Fibroblast of villous mesenchyme (primary cell): ENCODE results near the gene SFXN5. TPM values are rescaled to one million over a fixed set of nuclear protein-coding genes. Genes with fewer than 3 reads are reported as not detected.
A peak's percentile ranks its signal among the peaks of the same experiment; 100 is the strongest.

ENCODE experiments used
- DNase-seq: peaks from one replicate; pipeline ENCODE4 v3.0.0-alpha.2; 2010; ENCODE audit warnings: low read depth
- H3K4me3 ChIP-seq: 2 replicates; pipeline ENCODE4 v1.5.1; 2011; ENCODE audit warnings: low read depth, mild to moderate bottlenecking, low read length
- total RNA-seq: library from RNA; depleted of rRNA; stranded (reverse); fragments of >200 nt; gene quantifications from 2 replicates; pipeline ENCODE4 v1.2.3, GENCODE V29; 2012
- TF ChIP-seq, protein P1 (sequence below): IDR thresholded peaks from 2 replicates; pipeline ENCODE4 v1.5.1; 2012; ENCODE audit warnings: low read depth, mild to moderate bottlenecking, low read length; ENCODE audit not compliant: insufficient read depth

Gene SFXN5
- total RNA-seq, 1 donor = 12.1 TPM

DNA sequence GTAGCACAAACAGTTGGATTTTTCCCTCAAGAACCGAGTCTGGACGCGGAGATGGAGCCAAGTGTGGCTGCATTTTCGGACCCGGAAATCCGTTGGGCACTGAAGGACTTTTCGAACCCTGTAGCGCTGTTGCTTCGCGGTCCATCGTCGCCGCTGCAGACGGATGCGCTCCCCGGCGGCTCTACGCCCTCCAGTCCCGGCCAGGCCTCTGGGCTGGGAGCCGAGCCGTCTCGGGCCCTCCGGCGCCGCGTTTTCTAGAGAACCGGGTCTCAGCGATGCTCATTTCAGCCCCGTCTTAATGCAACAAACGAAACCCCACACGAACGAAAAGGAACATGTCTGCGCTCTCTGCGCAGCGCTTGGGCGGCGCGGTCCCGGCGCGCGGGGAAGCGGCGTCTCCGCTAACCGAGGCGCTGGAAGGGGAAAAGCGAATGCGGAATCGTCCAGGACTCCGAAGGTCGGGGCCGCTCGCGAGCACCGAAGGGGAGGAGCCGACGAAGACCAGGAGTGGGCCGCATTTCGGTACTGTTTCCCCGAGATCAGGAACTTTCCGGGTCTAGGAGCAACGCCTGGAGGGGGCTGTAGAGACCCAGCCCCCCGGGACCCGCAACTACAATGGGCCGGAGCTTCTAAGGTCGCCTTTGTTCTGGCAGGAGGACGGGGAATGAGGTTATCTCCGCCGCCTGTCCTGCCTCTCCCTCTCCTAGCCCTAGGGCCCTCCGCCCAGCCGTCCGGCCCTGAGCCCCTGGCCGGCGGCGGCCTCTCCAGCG is 151.0 kb downstream of the SFXN5 start:
- peak; percentile 22 for DNase-seq
- TF ChIP-seq, protein P1, sequence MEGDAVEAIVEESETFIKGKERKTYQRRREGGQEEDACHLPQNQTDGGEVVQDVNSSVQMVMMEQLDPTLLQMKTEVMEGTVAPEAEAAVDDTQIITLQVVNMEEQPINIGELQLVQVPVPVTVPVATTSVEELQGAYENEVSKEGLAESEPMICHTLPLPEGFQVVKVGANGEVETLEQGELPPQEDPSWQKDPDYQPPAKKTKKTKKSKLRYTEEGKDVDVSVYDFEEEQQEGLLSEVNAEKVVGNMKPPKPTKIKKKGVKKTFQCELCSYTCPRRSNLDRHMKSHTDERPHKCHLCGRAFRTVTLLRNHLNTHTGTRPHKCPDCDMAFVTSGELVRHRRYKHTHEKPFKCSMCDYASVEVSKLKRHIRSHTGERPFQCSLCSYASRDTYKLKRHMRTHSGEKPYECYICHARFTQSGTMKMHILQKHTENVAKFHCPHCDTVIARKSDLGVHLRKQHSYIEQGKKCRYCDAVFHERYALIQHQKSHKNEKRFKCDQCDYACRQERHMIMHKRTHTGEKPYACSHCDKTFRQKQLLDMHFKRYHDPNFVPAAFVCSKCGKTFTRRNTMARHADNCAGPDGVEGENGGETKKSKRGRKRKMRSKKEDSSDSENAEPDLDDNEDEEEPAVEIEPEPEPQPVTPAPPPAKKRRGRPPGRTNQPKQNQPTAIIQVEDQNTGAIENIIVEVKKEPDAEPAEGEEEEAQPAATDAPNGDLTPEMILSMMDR = no peak
- H3K4me3 ChIP-seq = peak overlapping the region; percentile 9

DNA sequence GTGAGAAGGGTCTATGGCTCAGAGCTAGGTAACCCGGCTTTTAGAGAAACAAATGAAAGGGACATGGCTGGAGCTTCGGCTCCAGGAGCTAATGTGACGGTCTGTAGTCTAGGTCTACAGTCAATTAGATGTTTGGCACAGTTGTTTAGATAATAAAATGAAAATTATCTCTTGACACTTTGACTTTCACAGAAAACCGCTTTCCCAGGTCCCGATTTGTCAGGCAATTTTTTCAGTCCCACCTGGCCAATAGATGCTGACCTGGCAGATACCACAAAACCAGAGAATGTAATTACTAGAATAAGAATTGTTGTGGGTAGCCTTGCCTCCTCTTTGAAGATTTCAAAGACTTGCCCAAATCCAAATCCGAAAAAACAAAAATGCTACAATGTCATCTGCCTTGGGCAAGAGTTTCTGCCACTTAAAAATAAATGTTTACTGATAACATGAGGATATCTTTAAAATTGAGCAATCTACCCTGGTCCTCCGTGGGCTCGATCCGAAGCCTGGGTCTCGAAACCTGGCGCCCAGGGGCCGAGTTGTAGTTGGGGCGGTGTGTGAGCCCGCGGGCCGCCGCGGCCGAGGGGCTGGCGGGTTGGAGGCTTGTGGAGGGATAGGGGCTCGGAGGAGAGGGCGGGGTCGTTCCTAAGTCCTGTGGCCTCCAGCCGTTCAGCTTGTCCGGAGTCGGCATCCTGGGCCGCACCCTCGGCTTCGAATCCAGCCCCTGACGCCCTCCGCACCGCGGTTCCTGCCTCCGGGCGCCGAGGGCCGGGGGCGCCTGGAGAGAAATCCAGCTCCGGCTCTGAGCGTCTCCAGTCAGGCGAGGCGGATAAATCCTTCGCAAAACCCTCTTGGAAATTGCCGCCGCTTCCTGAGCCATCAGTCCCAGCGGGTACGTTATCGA is 151.8 kb downstream of the SFXN5 start:
- no peak overlapping the region for H3K4me3 ChIP-seq
- no peak for DNase-seq
- TF ChIP-seq, protein P1 = no peak

DNA sequence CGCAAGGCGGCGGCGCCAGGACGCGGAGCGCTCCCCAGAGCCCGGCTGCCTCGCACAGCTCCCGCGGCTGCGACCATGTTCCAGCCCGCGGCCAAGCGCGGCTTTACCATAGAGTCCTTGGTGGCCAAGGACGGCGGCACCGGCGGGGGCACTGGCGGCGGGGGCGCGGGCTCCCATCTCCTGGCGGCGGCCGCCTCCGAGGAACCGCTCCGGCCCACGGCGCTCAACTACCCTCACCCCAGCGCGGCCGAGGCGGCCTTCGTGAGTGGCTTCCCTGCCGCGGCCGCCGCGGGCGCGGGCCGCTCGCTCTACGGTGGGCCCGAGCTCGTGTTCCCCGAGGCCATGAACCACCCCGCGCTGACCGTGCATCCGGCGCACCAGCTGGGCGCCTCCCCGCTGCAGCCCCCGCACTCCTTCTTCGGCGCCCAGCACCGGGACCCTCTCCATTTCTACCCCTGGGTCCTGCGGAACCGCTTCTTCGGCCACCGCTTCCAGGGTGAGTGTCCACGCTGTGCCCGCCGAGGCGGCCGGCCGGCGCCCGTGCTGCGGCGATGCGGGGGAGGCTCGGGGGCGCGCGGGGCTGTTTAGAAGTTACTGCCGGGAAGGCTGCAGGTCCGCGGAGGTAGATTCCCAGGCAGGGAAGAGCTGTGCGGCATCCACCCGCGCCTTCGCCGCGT is 153.5 kb downstream of the SFXN5 start:
- TF ChIP-seq, protein P1 = no peak
- no peak for DNase-seq
- H3K4me3 ChIP-seq = no peak overlapping the region

DNA sequence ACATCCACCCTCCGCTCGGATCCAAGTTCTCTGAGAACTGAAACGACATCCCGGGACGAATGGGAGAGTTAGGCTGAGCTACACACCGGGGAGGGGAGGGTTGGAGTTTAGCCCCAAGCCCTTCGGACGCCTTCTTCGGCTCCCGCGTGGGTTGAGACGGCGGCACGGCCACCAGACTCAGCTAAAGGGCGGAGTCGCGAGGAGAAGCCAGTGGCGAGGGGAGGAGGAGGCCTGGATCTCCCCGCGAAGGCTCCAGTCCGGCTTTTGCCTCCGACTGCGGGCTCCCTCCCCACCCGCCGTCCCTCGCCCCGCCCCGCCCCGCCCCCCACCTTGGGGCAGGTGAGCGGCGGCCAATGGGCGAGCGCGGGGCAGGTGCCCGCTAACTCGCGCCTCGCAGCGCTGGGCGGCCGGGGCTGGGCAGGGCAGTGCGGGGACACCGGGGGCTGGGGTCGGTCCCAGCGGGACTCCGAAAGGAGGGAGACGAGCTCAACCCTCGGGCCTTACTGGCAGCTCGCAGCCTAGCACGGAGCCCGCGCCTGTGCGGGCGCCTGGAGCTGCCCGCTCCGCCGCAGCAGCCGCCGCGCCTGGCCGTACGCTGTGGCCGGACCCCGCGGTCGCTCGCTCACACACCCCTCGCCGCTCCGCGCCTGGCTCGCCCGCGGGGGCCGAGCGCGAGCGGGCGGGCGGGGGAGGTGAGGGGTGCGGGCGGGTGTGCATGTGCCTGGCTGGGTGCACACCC is 154.2 kb downstream of the SFXN5 start, which contains the start of gene EMX1:
TSS of gene EMX1 (plus strand) at position 382 of the 739 bp plus-strand sequence. CDS start at position 716, 334 bp downstream.
- DNase-seq = no peak
- TF ChIP-seq, protein P1 = no peak
- H3K4me3 ChIP-seq = no peak within 1 kb of the TSS

DNA sequence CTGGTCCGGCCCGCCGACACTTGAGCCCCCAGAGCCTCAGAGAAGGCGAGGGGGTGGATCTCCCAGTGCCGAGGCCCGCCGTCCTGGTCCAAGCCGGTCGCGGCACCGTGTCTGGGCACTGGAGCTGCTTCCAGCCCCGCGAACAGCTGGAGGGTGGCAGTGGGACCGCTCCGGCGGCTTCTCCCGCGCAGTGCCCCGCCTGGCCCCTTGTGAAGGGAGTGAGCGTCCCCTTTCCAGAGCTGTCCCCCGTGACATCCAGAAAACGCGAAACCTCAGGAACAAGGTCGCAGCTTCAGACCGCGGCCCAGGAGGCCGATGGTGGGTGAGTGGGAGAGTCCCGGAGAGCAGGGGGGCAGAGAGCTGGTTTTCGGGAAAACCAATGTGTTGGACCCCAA is 154.8 kb downstream of the SFXN5 start:
- TF ChIP-seq, protein P1 = no peak
- no peak for DNase-seq

More for the DNA sequence above, 154.8 kb downstream of the SFXN5 start:
- H3K4me3 ChIP-seq = no peak overlapping the region
